OCI-LY1 (cell line): ENCODE measurements around the gene ALDH1A3.

ENCODE experiments used
- EZH2 ChIP-seq: fragments of 200-600 bp; sonication (generic), shearing (Covaris generic); IDR thresholded peaks from 2 replicates; pipeline ENCODE4 v1.8.0; 2017; ENCODE audit warnings: borderline replicate concordance, mixed run types, mild to moderate bottlenecking, antibody characterized with exemption, low read length, moderate library complexity, mixed read lengths
- TF ChIP-seq, protein P1 (sequence below): fragments of 200-600 bp; sonication (generic), shearing (Covaris generic); IDR thresholded peaks from 2 replicates; pipeline ENCODE4 v1.5.1; 2017; ENCODE audit warnings: mild to moderate bottlenecking, antibody characterized with exemption, low read length, moderate library complexity, mixed read lengths

DNA sequence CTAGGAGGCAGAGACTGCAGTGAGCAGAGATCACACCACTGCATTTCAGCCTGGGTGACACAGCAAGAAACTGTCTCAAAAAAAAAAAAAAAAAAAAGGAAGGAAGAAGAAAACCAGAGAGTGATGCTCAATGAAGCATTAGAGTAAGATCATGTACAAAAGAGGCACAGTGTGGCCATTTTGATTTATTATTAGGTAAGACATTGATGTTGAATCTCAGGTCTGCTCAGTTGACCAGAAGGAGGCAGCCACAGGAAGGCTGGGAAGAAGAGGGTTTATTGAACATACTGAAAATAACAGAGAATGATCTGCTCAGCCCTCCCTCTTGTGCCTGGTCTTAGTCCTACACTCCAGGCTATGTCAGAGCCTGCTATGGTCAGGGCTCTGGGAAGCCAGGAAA, 55.1 kb downstream of the ALDH1A3 start:
- TF ChIP-seq, protein P1, sequence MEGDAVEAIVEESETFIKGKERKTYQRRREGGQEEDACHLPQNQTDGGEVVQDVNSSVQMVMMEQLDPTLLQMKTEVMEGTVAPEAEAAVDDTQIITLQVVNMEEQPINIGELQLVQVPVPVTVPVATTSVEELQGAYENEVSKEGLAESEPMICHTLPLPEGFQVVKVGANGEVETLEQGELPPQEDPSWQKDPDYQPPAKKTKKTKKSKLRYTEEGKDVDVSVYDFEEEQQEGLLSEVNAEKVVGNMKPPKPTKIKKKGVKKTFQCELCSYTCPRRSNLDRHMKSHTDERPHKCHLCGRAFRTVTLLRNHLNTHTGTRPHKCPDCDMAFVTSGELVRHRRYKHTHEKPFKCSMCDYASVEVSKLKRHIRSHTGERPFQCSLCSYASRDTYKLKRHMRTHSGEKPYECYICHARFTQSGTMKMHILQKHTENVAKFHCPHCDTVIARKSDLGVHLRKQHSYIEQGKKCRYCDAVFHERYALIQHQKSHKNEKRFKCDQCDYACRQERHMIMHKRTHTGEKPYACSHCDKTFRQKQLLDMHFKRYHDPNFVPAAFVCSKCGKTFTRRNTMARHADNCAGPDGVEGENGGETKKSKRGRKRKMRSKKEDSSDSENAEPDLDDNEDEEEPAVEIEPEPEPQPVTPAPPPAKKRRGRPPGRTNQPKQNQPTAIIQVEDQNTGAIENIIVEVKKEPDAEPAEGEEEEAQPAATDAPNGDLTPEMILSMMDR, result no peak
- no peak for TF ChIP-seq EZH2
